Keratinocyte (primary cell): ENCODE results near the gene NCKAP5.

Experiments used
- EZH2 ChIP-seq: IDR thresholded peaks from one replicate; pipeline ENCODE4 v1.6.1; 2012; ENCODE audit warnings: inconsistent platforms, mild to moderate bottlenecking, low read length, moderate library complexity
- TF ChIP-seq, protein P1 (sequence below), 3 experiments: IDR thresholded peaks in 1 of 3; conservative IDR thresholded peaks in 1 of 3; optimal IDR thresholded peaks in 1 of 3; 2 replicates in 2 of 3; 3 replicates in 1 of 3; pipeline versions ENCODE3 to v1.5.1; 2011; ENCODE audit warnings: low read length in 3 of 3, mild to moderate bottlenecking in 3 of 3, moderate library complexity in 2 of 3, control low read depth in 1 of 3, inconsistent platforms in 1 of 3; ENCODE audit not compliant: insufficient read depth in 2 of 3; ENCODE audit errors: extremely low read depth in 1 of 3

DNA sequence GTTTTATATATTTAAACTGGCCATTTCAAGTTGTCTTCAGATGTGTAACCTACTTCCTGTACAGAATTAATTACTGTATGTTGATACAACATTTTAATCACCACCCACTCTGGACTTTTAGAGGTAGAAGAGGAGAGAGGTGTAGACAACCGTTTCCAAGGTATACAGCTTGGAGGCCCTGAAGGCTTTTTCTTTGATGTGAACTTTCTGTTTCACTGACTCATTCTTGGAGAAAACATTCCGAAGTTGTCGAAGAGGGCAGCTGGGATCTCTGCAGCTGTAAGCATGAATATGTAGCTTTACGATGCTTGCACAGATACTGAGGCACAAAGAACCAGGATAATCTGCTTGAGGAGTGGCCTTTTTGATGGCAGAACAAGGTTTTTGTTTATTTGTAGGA lies 137.0 kb downstream of the NCKAP5 start:
- TF ChIP-seq, protein P1, sequence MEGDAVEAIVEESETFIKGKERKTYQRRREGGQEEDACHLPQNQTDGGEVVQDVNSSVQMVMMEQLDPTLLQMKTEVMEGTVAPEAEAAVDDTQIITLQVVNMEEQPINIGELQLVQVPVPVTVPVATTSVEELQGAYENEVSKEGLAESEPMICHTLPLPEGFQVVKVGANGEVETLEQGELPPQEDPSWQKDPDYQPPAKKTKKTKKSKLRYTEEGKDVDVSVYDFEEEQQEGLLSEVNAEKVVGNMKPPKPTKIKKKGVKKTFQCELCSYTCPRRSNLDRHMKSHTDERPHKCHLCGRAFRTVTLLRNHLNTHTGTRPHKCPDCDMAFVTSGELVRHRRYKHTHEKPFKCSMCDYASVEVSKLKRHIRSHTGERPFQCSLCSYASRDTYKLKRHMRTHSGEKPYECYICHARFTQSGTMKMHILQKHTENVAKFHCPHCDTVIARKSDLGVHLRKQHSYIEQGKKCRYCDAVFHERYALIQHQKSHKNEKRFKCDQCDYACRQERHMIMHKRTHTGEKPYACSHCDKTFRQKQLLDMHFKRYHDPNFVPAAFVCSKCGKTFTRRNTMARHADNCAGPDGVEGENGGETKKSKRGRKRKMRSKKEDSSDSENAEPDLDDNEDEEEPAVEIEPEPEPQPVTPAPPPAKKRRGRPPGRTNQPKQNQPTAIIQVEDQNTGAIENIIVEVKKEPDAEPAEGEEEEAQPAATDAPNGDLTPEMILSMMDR (optimal IDR thresholded peaks at IDR 0.05 in 1 of 3, IDR thresholded peaks at IDR 0.05 in 1 of 3, conservative IDR thresholded peaks at IDR 0.05 in 1 of 3; ENCODE audit: extremely low read depth in 1 of 3, insufficient read depth in 2 of 3, low read length in 3 of 3) = no peak
- TF ChIP-seq EZH2 = no peak
